Glomerular endothelial cell (primary cell): ENCODE data around the gene APOB. TPM values are rescaled to one million over a fixed set of nuclear protein-coding genes. Genes with fewer than 3 reads are reported as not detected.

Experiments used
- DNase-seq: peaks from one replicate; pipeline ENCODE4 v3.0.0-alpha.2; 2011; ENCODE audit warnings: low read depth, low spot score; ENCODE audit errors: extremely low read depth
- total RNA-seq: library from RNA; depleted of rRNA; stranded (reverse); fragments of >200 nt; gene quantifications from 2 replicates; pipeline ENCODE4 v1.2.3, GENCODE V29; 2015

APOB gene
- total RNA-seq, 1 donor from 2014 or later: 0.18 TPM

GRCh38 chr2:21050164-21050563, 6.3 kb upstream of the APOB start:
- no peak for DNase-seq

DNA sequence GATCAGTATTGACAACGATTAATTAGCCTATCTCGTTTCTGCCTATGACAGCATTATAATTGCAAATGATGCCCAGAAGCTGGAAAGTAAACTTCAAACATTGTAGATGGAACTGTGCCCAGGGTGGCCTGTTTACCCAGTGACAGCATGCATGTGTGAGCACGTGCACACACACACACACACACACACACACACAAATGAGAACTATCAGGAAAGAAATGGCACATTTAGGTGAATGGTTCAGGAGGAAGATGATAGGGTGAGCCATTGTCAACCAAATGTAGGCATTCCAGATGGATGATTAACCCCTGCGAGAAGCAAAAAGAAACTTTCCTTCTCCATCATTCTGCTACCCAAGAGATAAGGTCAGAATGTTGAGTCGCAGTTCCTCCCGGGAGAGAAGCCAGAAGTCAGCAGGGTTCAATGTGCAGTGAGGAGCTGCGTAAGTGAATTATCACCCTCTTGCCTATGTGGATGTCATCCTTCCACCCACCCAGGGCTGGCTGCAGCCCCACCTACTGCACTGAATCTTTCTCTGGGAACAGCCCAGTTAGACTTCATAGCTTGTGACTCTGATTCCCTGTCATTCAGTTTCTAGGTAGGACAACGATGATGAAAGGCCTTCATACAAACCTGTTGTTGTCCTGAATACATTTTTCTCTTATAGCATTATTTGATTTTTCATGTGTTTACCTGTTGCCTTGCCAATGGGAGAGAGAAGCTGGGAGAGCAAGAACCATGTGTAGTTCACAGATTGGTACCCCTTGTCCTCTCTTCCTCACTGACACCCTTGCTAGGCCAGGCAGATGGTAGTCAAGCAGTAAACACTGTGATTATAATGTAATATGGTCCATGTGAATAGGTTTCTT, 3.5 kb upstream of the APOB start:
- no peak for DNase-seq

DNA sequence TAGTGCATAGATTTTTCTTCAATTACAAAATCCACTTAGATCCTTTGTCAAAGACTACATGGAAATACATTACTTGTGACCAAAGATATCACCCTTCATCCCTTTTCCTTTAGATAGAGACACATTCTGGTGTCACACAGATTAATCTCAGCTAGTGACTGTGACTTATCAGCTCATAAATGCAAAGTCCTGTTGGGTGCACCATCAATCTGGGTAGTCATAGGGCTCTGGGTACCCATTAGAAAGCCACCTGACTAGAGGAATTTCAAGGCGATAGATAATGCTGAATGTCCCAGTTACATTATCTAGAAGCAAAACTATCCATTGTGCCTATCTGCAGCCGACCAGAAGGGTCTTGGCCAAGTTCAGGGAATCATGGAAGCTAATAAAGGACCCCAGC, 2.6 kb upstream of the APOB start:
- DNase-seq: no peak

- DNase-seq: no peak
These were observed 960 bp upstream of the APOB start for GRCh38 chr2:21044694-21045371.

- DNase-seq: peak; percentile 22
These were observed 722 bp downstream of the APOB start for GRCh38 chr2:21042958-21043743.

DNA sequence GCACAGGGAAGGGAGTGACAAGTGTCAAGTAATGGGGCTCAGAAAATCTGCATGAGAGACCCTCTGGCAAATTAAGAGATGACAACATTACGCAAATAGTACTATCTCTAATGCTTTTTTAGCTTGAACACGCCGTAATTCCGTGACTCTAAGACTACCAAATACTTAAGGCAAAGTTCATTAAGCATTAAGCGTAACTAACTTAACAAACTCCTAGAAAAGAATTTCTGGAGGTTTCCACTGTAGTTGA, 1.2 kb downstream of the APOB start:
- no peak for DNase-seq

DNA sequence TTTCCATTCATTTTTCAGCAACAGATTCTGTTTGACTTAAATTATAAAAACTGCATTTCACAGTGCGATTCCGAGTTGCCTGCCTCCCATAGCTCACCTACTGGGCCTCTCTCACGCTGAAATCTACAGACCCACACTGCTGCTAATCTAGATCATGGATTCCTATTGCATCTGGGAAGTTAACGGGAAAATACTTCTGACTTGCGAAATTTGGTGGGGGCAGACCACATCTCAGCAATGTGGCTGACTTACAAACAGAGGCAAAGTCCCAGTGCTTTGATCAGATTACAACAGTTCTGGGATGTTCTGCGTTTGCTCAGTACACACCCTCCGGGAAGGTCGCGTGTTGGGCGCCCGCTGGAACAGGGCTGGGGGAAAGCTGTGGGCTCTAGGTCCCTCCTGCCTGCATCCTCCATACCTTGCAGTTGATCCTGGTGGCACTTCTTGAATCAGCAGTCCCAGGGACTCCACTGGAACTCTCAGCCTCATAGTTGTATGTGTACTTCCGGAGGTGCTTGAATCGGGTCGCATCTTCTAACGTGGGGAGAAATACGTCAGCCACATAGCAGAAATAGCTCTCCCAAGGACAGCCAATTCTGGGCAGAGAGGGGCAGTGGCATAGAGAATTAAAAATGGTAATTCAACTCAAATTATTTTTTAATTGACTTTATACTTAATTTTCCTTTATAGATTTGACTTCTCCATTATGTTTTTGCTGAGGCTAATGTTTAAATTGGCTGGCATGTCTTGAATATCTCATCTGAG, 1.7 kb downstream of the APOB start:
- no peak for DNase-seq

DNA sequence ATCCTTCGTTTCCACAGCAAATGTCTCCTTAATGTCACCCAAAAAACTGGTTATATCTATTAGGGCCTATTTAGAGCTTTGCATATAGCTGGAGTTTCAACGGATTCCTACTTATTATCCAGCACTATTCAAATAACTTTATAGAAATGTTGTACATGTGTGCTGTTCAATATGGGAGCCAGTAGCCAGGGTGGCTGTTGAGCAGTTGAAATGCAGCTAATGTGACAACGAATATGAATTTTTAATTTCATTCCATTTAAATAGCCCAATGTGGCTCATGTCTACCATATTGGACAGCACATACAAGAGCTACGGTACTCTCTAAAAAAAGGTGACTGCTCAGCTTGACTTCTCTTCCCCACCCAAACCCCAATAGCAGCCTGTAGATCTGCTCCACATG, 2.4 kb downstream of the APOB start:
- no peak for DNase-seq

DNA sequence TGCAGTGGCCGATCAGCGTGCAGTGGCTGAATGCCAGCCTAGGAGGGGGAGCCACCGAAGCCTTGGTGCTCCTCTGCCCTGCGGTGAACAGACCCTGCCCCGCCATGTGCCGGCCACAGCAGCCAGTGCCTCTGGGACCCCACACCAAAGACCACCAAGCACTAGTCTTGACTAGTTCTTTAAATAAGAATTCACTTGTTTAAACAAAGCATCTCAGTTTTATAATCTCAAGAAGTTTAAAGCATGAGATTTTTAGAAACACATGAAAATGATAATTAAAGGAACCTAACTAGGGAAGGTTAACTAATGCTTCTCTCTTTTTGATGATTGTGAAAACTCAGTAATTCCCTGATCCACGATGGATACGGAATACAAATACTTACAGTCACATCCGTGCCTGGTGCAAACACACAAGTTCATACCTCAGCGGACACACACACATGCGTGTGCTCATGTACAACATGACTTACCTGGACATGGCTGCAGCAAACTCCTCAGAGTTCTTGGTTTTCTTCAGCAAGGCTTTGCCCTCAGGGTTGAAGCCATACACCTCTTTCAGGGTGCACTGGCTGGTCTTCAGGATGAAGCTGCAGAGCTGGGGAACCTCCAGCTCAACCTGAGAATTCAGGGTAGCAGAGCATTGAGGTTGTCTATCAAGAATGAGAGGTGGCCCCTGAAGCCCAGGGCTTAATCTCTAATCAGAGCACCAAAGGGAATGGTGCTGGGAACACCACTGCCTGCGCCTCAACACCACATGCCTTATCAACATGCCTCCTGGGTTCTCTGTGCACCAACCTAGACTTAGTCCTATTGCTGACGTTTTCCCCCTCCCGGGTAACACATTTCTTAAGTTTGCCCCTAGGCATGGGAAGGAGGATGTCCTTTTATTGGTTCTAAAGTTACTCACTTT, 3.1 kb downstream of the APOB start:
- no peak for DNase-seq

DNA sequence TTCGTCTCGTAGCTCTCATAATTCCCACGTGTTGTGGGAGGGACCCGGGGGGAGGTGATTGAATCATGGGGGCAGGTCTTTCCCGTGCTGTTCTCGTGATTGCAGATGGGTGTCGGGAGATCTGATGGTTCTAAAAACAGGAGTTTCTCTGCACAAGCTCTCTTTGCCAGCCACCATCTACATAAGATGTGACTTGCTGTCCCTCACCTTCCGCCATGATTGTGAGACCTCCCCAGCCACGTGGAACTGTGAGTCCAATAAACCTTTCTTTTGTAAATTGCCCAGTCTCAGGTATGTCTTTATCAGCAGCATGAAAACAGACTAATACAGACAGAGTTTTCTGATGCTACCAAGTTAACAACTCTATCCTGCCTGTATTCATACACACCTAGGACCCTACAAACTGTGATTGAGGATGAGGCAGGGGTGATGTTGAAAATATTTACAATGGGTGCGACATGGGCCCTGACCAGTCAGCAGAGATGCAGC, 3.9 kb downstream of the APOB start:
- DNase-seq: no peak

DNA sequence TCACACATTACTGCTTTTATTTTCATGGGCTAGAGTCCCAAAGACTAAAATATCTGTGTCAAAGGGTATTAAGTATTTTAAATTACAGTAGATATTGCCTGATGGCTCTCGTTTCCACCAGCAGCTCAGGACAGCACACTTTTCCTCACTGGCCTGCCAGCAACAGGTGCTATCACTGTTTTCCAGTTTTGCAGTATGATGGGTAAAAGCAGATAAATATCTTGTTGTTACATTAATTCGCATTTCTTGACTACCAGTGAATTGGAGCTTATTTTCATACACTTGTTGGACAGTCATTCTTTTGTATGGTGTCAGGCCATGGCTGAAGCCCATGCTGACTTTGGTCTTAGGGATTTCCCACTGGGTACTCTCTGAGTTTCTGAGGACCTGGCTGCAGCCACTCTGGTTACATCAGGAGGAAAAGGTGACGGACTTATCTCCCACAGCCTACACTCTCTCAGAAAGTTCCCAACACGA, 4.8 kb downstream of the APOB start:
- no peak for DNase-seq

GRCh38 chr2:21038403-21039073, 5.3 kb downstream of the APOB start:
- DNase-seq: no peak

DNA sequence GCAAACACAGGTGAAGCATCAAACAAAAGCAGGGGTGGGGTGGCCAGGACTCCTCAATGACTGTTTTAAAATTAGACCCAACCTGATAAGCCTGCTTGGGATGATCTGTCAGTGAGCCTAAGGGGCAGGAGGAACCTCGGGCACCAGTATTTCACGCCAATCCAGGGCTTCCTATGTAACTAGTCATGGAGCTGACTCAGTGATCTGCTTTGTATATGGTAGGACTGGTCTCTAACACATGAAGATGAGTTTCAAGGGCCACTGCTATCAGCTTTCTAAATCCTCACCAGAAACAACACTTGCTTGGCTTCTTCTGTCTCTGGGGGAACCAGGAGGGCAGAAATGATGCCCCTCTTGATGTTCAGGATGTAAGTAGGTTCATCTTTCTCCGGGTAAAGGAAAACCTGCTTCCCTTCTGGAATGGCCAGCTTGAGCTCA, 6.2 kb downstream of the APOB start:
- no peak for DNase-seq

- DNase-seq: no peak
These were observed 6.9 kb downstream of the APOB start for GRCh38 chr2:21036708-21037670.

GRCh38 chr2:21035974-21036707, 7.7 kb downstream of the APOB start:
- DNase-seq: no peak

- DNase-seq: no peak
These were observed 8.4 kb downstream of the APOB start for GRCh38 chr2:21035282-21035973.

- no peak for DNase-seq
These were observed 8.9 kb downstream of the APOB start for GRCh38 chr2:21034972-21035279.
